Measurements from ENCODE around the gene METTL16. TPM values are rescaled to one million over a fixed set of nuclear protein-coding genes. Genes with fewer than 3 reads are reported as not detected.
"Not testable (repeated sequence)": the region's sequence is repeated elsewhere in the genome, so short reads cannot be mapped to it uniquely, and the experiment has no call there.

METTL16 gene
- total and polyA plus RNA-seq, 2 experiments from 2014 or later: 14.7 to 19.3 TPM

- Histone ChIP-seq H3K27ac (no peak overlapping the region), H3K4me2 (no peak overlapping the region), H3K4me1 (ENCODE audit: insufficient read depth) (no peaks in the 10 kb centered on the region), H3K9me3 (ENCODE audit: low read depth) (no peaks in the 10 kb centered on the region), H3K4me3 (no peak overlapping the region), H3K79me2 (no peaks in the 10 kb centered on the region), H2AFZ (no peak overlapping the region), H3K27me3 (no peaks in the 10 kb centered on the region), H3K36me3 (replicated peaks; ENCODE audit: insufficient read depth, low read depth) (no peaks in the 10 kb centered on the region), H3K9me2 (replicated peaks; ENCODE audit: insufficient read depth) (no peaks in the 10 kb centered on the region), H4K20me1 (ENCODE audit: insufficient read depth, poor library complexity, severe bottlenecking) (no peaks in the 10 kb centered on the region)
- no peak for DNase-seq (ENCODE audit: low spot score)
- WGBS (ENCODE audit: low lambda C conversion rate, missing lambda C conversion rate): 93% methylated on average over 6 of the region's 6 CpGs
- TF ChIP-seq EZH2phosphoT487 (IDR thresholded peaks at IDR 0.05; ENCODE audit: low read depth, severe bottlenecking, unreplicated experiment): no peak
- no peak for TF ChIP-seq EZH2 (IDR thresholded peaks at IDR 0.05; ENCODE audit: borderline replicate concordance)
- TF ChIP-seq, protein P1, sequence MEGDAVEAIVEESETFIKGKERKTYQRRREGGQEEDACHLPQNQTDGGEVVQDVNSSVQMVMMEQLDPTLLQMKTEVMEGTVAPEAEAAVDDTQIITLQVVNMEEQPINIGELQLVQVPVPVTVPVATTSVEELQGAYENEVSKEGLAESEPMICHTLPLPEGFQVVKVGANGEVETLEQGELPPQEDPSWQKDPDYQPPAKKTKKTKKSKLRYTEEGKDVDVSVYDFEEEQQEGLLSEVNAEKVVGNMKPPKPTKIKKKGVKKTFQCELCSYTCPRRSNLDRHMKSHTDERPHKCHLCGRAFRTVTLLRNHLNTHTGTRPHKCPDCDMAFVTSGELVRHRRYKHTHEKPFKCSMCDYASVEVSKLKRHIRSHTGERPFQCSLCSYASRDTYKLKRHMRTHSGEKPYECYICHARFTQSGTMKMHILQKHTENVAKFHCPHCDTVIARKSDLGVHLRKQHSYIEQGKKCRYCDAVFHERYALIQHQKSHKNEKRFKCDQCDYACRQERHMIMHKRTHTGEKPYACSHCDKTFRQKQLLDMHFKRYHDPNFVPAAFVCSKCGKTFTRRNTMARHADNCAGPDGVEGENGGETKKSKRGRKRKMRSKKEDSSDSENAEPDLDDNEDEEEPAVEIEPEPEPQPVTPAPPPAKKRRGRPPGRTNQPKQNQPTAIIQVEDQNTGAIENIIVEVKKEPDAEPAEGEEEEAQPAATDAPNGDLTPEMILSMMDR (IDR thresholded peaks at IDR 0.05; ENCODE audit: poor library complexity): no peak
Observed at GRCh38 chr17:2452216-2452750, 59.4 kb downstream of the METTL16 start.

DNA sequence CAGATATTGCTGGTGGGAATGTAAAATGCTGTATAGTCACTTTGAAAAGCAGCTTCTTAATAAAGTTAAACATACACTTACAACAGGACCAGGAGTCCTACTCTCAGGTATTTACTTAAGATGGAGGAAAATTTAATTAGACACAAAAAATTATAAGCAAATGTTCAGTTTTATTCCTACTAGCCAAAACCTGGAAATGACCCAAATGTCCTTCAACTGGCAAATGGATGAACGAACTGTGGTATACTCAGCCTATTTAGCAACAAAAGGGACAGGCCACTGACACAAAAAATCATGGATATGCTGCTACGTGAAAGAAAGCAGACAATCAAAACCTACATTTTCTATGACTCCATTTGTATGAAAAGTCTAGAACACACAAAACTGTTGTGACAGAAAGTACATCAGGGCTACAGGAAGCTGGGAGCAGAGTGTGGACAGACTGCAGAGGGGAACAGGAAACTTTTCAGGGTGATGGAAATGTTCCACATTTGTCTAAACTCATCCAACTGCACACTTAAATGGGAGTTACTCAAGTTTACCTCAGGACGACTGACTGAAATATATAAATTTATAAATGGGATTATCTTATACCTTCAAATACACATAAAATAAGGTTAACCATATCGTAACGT lies 61.6 kb downstream of the METTL16 start:
- H3K9me2 ChIP-seq (replicated peaks; ENCODE audit: insufficient read depth): no peaks in the 10 kb centered on the region
- H2AFZ ChIP-seq: no peak overlapping the region
- 86% methylated on average over 5 of the region's 5 CpGs for WGBS (ENCODE audit: low lambda C conversion rate, missing lambda C conversion rate)
- no peaks in the 10 kb centered on the region for H3K36me3 ChIP-seq (replicated peaks; ENCODE audit: insufficient read depth, low read depth)
- TF ChIP-seq EZH2phosphoT487 (IDR thresholded peaks at IDR 0.05; ENCODE audit: low read depth, severe bottlenecking, unreplicated experiment) (no peak), EZH2 (IDR thresholded peaks at IDR 0.05; ENCODE audit: borderline replicate concordance) (no peak)
- TF ChIP-seq, protein P1 (IDR thresholded peaks at IDR 0.05; ENCODE audit: poor library complexity): no peak
- H3K4me2 ChIP-seq: no peak overlapping the region
- no peak for DNase-seq (ENCODE audit: low spot score)
- H3K27ac ChIP-seq: no peak overlapping the region
- no peaks in the 10 kb centered on the region for H3K9me3 ChIP-seq (ENCODE audit: low read depth)
- no peaks in the 10 kb centered on the region for H3K79me2 ChIP-seq
- H3K4me3 ChIP-seq: no peak overlapping the region
- H4K20me1 ChIP-seq (ENCODE audit: insufficient read depth, poor library complexity, severe bottlenecking): no peaks in the 10 kb centered on the region
- no peaks in the 10 kb centered on the region for H3K27me3 ChIP-seq
- no peaks in the 10 kb centered on the region for H3K4me1 ChIP-seq (ENCODE audit: insufficient read depth)

DNA sequence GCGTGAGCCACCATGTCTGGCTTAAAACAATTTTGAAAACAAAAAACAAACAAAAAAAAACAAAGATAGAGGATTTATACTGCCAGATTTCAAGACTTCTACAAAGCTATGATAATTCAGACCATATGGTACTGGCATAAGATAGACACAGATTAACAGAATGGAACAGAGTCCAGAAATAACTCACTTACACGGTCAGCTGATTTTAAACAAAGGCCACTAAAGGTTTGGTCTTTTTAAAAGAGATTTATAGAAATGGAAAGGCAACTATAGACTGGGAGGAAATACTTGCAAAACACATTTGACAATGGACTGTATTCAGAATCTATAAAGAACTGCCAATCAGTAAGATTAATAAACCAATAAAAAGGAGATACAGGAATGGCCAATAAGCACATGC lies 62.2 kb downstream of the METTL16 start:
- H3K36me3 ChIP-seq (replicated peaks; ENCODE audit: insufficient read depth, low read depth): no peaks in the 10 kb centered on the region
- H3K4me3 ChIP-seq: no peak overlapping the region
- no peaks in the 10 kb centered on the region for H3K9me3 ChIP-seq (ENCODE audit: low read depth)
- no peak overlapping the region for H3K4me2 ChIP-seq
- H3K27me3 ChIP-seq: no peaks in the 10 kb centered on the region
- H3K4me1 ChIP-seq (ENCODE audit: insufficient read depth): no peaks in the 10 kb centered on the region
- H2AFZ ChIP-seq: no peak overlapping the region
- no peaks in the 10 kb centered on the region for H3K9me2 ChIP-seq (replicated peaks; ENCODE audit: insufficient read depth)
- no peak overlapping the region for H3K27ac ChIP-seq
- TF ChIP-seq EZH2 (IDR thresholded peaks at IDR 0.05; ENCODE audit: borderline replicate concordance): no peak
- TF ChIP-seq EZH2phosphoT487 (IDR thresholded peaks at IDR 0.05; ENCODE audit: low read depth, severe bottlenecking, unreplicated experiment): no peak
- TF ChIP-seq, protein P1 (IDR thresholded peaks at IDR 0.05; ENCODE audit: poor library complexity): no peak
- no peaks in the 10 kb centered on the region for H4K20me1 ChIP-seq (ENCODE audit: insufficient read depth, poor library complexity, severe bottlenecking)
- DNase-seq (ENCODE audit: low spot score): no peak
- 68% methylated on average over 2 of the region's 2 CpGs for WGBS (ENCODE audit: low lambda C conversion rate, missing lambda C conversion rate)
- H3K79me2 ChIP-seq: no peaks in the 10 kb centered on the region

GRCh38 chr17:2447479-2447878 lies 64.2 kb downstream of the METTL16 start:
- H3K4me3 ChIP-seq; H4K20me1 ChIP-seq (ENCODE audit: insufficient read depth, poor library complexity, severe bottlenecking); H3K79me2 ChIP-seq; H2AFZ ChIP-seq; H3K9me2 ChIP-seq (replicated peaks; ENCODE audit: insufficient read depth); H3K4me1 ChIP-seq (ENCODE audit: insufficient read depth); H3K9me3 ChIP-seq (ENCODE audit: low read depth); DNase-seq (ENCODE audit: low spot score); H3K27me3 ChIP-seq; H3K36me3 ChIP-seq (replicated peaks; ENCODE audit: insufficient read depth, low read depth); H3K27ac ChIP-seq; H3K4me2 ChIP-seq: not testable (repeated sequence)
- WGBS (ENCODE audit: low lambda C conversion rate, missing lambda C conversion rate): no CpG with 5 or more reads among the region's 29 CpGs
